GM18498 (cell line): Measurements from ENCODE around the gene MXRA8.
"Not testable (repeated sequence)": the region's sequence is repeated elsewhere in the genome, so short reads cannot be mapped to it uniquely, and the experiment has no call there.

Source experiments
- ATAC-seq: cut with Tn5 transposase; IDR thresholded peaks from one replicate; pipeline ENCODE4 v1.9.1; 2021; ENCODE audit warnings: mild to moderate bottlenecking, moderate library complexity; ENCODE audit not compliant: unreplicated experiment

The MXRA8 gene

GRCh38 chr1:1370771-1371300, 12.5 kb upstream of the MXRA8 start:
- ATAC-seq = no peak

DNA sequence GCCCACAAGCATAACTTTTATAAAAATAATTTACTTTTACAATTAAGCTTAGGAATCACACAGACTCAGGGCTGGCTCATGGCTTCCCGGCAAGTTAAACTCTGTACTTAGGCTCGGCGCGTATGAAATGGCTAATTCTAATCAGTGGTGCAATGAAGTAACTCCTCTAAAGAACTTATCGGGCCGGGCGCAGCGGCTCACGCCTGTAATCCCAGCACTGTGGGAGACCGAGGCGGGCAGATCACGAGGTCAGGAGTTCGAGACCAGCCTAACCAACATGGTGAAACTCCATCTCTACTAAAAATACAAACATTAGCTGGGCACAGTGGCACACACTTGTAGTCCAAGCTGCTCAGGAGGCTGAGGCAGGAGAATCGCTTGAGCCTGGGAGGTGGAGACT, 11.7 kb upstream of the MXRA8 start:
- ATAC-seq = not testable (repeated sequence)

DNA sequence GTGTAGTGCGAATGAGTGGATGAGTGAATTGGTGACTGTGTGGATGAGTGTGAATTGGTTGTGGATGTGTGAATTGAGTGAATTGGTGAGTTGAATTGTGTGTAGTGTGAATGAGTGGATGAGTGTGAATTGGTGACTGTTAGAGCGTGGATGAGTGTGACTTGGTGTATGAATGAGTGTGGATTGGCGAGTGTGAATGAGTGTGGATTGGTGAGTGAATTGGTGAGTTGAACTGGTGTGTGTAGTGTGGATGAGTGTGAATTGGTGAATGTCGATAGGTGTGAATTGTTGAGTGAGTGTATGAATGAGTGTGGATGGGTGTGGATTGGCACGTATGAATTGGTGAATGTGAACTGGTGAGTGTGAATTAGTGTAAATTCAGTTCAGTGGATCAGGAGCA, 9.0 kb upstream of the MXRA8 start:
- ATAC-seq = no peak

DNA sequence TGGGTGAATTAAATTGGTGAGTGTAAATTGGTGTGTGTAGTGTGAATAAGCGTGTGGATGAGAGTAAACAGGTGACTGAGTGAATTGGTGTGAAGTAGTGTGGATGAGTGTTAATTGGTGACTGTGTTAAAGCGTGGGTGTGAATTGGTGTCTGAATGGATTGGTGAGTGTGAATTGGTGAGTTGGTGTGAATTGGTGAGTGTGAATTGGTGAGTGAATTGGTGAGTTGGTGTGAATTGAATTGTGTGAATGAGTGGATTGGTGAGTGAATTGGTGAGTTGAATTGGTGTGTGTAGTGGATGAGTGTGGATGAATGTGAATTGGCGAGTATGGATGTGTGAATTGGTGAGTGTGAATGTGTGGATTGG, 8.3 kb upstream of the MXRA8 start:
- no peak for ATAC-seq

DNA sequence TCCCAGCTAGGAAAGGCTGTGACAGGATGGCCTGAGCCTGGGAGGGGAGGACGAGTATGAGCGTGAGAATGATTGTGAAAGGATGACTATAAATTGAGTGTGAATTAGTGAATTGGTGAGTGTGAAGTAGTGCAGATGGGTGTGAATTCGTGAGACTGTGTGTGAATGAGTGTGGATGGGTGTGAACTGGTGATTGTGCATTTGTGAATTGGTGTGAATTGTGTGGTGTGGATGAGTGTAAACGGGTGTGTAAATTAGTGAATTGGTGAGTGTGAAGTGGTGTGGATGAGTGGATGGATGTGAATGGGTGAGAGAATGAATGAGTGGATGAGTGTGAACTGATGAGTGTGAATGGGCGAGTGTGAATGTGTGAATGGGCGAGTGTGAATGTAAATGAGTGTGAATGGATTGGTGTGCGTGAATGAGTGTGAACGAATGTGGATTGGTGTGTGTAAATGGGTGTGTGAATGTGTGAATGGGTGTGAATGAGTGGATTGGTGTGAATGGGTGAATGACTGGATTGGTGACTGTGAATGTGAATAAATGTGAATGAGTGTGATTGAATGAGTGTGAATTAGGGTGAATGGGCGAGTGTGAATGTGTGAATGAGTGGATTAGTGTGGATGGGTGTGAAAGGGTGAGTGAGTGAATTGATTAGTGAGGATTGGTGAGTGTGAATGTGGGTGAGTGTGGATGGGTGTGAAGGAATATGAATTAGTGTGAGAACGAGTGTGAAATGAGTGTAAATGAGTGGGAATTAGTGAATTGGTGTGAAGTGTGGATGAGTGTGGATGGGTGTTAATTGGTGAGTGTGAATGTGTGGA, 7.7 kb upstream of the MXRA8 start:
- ATAC-seq = no peak

DNA sequence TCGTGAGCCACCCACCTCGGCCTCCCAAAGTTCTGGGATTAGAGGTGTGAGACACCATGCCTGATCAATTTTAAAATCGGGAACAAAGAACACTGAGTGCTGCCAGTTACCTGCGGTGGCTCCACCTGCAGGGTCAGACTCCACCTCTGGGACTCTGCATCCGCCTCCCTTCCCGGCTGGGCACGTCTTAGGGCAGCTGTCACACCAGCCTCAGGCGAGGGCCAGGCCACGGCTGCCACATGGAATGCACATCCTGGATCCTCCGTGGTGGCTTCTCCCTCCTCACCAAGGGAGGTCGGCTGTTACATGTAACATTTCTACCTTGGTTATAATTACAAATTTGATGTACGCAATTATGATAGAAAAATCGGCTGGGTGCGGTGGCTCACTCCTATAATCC, 5.9 kb upstream of the MXRA8 start:
- ATAC-seq = no peak

DNA sequence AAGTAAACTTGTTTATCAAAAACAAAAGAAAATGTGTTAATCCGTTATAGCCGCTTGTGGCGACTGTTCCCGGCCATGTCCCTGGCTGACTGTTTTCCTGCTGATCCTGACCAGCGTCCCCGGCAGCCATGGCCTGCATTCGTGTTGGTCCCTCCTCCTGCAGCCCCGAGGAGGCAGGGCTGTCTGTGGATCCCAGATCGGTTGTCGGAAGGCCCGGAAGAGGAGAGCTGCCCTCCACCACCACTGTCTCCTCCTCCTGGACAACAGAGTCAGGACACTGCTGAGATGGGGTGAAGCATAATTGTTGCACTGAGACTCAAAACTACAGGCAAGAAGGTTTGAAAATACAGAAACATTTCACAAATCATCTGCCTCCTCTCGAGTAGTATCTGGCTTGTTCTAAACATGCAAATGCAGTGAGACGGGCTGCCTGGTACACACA, 3.6 kb upstream of the MXRA8 start:
- no peak for ATAC-seq

DNA sequence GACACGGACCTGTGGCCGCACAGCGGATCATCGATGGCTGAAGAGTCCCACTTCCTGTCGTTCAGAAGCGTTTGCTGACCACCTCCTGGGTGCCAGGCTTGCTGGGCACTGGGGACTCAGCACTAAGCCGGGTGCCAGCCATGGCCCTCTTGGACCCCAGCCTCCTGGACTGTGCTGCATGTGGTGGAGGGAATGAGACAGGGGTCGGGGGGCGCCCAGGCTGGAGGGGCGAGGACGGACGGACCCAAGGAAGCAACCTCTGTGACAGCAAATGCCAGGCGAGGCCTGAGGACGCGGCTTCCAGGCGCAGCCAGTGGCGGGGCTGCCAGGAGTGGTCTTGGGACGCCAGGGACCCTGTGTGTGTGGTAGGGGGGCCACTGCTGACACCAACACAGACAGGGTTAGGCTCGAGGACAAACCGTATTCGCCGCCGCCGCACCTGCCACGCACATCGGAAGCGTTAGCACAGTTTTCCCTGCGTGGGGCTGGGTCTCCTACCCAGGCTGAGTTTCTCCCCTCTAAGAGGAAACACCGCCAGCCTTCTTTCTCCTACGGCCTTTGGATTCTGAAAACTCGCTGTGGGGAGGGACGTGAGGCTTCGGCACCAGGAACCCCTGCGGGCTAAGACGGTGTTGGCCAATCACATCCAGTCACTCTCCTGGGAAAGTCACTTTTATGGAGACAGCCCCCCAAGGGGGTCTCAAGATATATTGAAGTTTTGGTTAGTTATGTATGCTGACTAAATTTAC, 3.1 kb upstream of the MXRA8 start:
- no peak for ATAC-seq

GRCh38 chr1:1360506-1361169, 2.3 kb upstream of the MXRA8 start:
- ATAC-seq = no peak

GRCh38 chr1:1359664-1360468, 1.5 kb upstream of the MXRA8 start:
- ATAC-seq = no peak

DNA sequence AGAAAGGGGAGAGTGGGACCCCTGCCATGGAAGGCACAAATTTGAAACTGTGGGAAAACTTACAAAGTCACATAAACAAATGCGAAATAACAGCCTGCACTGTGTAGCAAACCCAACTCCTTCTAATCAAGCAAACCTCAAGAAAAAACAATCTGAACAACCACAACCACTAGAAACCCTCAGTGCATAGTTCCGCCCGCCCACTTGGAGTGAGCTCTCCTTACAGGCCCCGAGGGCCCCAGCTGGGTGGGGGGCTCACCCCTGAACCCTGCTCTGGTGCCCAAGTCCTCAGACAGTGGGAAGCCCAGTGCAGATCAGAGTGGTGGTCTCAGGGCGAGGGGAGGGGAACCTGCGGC, 931 bp upstream of the MXRA8 start:
- no peak for ATAC-seq

GRCh38 chr1:1357871-1358432, 403 bp downstream of the MXRA8 start:
- no peak for ATAC-seq

DNA sequence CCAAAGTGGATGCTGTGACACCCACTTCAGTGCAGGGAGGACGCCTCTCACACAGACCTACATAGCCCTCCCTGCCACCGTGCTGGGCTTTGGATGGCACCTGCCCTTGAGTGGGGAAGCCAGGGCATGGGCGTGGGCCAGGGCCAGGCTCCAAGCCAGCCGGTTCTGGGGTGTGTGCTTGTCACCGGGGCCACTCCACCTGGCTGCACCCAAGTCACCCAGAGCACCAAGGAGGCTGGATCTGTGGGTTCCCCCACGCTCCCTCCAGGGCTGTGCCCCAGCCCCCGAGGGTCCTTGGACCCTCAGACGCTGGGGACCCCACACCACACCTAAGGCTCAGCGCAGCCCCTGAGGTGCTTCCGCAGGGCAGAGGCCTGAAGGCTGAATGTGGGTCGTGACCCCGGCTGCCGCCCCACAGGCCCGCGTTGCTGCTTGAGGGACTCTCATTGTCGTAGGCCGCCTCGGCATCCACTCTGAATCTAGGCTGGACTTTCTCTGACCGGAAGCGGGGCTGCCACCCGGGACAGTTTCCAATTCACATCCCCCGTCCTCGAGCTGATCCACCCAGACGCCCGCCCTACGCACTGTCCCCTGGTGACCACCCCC, 1.5 kb downstream of the MXRA8 start:
- no peak for ATAC-seq

DNA sequence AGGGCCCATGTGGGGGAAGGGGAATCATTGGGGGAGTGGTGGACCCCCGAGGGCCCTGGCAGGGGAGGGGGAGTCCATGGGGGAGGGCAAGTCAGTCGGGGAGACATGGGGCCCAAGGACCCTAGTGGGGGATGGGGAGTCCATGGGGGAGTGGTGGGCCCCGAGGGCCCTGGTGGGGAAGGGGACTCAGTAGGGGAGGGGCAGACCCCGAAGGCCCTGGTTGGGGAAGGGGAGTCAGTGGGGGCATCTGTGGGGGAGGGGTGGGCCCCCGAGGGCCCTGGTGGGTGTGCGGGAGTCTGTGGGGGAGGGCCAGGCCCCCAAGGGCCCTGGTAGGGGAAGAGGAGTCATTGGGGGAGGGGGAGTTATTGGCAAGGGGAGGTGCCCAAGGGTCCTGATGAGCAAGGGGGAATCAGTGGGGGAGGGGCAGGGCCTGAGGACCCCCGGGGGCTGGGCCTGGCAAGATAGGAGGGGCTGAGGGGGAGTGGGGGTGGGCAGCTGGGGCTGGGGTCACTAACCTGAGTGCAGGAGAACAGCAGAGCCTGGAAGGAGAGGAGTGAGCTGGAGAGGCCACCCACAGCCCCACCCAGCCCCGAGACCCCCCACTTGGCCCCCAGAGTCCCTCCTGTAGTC, 2.1 kb downstream of the MXRA8 start:
- no peak for ATAC-seq

GRCh38 chr1:1355416-1355815, 2.9 kb downstream of the MXRA8 start:
- no peak for ATAC-seq

DNA sequence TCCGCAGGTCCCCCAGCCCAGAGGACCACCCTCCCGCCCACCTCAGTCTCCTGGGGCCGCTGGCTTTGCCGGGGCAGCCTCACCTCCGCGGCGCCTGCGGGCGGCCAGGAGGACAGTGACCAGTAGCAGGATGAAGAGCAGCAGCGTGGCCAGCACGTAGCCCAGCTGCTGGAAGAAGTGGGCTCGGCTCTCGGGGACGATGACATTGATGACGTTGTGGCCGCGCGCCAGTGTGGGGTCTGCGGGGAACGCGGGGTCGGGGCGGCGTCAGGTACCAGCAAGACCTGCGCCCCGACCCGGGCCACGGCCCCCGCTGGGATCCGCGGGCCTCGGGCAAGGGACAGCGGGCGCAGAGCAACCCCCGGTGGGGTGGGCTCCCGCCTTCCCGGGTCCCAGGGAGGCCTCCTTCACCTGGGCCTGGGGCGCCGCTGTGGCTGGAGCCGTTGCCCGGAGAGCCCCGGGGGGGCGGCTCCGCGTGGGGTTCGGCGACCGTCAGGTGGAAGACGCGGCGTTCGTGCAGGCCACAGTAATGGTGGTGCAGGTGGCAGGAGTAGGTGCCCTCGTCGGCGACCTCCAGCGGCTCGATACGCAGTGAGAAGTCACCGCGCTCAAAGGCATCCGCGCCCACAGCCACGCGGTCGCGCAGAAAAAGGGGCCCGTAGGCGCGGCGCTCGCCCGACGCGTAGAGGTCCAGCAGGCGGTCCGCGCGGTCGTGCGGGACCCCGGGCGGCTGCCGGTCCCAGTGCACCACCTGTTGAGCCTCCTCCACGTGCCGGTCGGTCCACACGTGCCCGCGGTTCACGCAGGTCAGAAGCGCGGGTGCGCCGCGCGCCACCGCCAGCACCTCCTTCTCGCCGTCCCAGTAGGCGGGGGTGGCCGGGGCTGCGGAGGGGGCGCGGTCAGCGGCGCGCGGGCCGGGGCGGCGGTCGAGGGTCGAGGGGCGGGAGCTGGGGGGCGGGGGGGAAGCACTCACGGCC, 3.8 kb downstream of the MXRA8 start:
- ATAC-seq = no peak

GRCh38 chr1:1353389-1354151, 4.8 kb downstream of the MXRA8 start:
- no peak for ATAC-seq
